ENCODE measurements around the gene DUSP15.

The DUSP15 gene

DNA sequence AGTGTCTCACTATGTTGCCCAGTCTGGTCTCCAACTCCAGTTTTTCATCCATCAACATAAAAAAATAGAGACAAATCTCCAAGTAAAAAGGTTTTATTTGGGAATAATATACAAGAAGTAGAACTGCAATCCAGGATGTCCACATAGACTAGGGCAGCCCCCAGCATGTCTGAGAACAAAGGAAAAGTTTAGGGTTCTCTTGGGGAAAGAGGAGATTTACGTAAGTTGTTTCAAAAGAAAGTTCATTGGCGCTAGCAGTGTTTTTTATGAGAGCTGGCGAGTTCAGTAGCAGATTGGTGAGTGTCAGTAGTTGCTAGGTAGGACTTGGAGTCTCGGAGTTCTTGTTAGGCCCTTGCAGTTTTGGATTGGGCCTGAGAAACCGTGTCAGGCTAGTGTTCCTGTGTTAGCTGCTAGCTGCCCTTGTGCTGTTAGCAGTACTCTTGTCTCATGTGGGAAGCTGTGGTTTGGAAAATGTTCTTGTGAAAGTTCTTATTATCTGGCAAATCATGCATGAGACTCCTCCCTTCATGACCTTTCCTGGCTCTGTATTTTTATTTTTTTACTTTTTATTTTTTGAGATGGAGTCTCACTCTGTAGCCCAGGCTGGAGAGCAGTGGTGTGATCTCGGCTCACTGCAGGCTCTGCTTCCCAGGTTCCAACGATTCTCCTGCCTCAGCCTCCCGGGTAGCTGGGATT lies 24.8 kb upstream of the DUSP15 start:
- peak; percentile 90 to 91 for DNase-seq

DNA sequence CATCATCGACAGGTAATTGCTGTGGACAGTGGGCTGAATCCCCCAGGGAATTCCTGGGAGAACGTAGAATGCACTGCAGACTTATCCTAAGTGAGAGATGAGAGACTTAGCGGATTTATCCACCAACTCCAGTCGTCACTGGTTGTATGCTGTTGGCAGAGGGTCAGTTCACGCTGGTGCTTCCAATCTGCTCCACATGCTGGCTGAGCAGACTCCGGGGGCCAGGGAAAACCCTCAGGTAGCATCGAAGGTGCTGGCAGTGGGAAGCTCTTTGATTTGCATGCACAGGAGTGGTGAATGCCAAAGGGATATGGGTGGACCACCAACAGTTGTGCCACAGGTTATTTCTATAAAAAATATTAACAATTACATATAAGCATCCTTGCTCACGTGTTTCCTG lies 20.3 kb upstream of the DUSP15 start:
- DNase-seq = no peak

DNA sequence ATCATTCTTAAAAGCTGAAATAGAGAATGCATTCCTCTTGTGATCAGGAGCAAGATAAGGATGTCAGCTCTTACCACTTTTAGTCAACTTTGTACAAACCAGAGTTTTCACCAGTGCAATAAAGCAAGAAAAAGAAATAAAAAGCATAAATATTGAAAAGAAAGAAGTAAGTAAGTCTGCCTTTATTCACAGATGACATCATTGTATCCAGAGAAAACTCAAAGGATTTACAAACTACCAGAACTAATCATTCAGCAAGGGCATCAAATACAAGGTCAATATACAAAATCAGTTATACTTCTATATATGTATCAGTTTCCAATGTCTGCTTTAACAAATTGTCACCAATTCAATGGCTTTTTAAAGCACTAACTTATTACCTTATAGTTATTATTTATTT lies 13.5 kb upstream of the DUSP15 start:
- DNase-seq = no peak

DNA sequence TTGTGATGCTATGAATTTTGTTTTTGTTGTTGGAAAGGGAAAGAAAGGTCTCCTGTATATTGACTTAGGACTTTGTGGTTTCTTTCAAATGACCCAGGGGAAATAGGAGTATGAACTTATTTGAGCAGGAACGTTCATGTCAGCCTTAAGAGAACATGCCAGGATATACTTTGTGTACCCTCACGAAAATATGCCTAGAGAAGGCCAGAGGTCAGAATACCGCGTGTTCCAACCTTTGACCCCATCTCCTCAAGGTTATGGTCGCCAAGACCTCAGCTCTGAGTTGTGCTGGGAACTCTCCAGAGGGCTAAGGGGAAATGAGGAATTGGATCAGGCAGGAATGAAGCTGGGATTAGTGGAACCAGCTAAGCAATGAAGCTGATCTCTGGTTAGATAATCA lies 11.6 kb upstream of the DUSP15 start:
- no peak for DNase-seq

DNA sequence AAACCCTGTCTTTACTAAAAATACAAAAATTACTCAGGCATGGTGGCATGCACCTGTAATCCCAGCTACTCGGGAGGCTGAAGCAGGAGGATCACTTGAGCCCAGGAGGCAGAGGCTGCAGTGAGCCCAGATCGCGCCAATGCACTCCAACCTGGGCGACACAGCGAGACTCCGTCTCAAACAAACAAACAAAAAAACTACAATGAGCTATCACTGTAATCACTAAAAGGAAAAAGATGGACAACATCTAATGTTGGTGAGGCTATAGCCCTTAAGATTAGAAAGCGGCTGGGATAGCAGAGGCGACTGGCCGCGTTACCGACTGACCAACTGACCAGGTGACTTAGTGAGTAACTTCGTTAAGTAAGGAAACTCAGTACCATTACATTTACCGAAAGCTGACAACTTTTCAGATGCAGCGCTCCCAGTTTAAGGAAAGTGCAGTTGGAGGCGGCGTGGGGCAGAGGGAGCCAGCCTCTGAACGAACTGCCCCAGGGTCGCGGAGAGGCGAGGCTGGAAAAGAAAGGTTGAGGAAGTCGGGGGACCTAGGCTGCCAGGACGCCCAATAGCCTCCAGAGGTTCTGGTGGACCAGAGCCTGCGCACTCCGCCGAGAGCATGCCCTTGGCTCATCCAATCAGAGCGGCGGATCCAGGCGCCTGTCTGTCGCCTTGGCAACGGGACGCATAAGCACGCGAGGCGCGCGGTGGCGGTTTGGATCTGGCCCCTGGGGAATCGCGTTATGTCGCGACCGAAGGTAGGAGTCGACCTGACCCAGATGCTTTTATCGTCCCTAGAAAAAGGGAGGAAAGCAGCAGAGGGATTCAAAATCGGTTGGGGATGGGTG lies 9.0 kb upstream of the DUSP15 start:
- DNase-seq = peak; percentile 95 to 96

DNA sequence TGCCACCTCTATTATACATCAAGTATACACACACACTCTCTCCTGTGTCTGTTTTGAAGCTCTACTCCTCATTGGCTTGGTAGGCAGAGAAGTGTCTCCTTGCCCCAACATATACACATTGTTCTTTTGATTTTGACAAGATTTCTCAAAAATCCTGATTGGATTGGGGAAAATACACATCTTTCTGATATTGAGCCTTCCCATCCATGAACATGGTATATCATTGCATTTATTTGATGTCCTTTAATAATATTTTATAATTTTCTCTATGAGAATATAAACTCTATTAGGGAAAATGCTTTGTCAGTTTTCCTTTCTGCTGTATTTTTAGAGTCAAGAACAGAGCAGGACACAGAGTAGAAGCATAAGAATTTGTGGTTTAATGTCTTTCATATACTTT lies 7.4 kb upstream of the DUSP15 start:
- no peak for DNase-seq

DNA sequence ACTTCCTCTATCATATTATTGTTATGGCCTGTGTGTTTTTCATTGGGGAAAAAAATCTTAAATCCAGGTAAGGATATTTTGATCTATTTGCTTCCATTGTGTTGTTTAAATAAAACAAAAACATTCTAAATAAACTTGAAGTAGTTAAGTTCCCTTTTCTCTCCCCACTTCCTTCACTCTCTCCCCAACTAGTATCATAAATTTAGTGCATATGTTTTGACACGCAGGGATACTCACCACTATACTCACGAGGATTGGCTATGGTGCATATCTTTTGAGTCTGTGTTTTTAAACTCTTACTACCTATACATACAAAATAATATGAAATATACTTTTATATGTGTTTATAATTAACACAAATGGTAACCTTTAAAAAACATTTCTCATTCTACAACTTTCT lies 5.3 kb upstream of the DUSP15 start:
- no peak for DNase-seq

DNA sequence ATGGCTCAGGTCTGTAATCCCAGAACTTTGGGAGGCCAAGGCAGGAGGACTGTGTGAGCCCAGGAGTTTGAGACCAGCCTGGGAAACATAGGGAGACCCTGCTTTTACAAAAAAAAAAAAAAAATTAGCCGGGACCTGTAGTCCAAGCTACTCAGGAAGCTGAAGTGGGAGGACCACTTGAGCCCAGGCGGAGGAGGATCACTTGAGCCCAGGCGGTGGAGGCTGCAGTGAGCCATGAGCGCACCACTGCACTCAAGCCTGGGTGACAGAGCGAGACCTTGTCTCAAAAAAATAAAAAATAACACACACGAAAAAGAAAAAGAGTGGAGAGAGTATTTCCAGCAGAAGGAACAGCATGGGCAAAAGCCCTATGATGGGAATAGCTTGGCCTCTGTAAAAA lies 2.1 kb upstream of the DUSP15 start:
- no peak for DNase-seq

DNA sequence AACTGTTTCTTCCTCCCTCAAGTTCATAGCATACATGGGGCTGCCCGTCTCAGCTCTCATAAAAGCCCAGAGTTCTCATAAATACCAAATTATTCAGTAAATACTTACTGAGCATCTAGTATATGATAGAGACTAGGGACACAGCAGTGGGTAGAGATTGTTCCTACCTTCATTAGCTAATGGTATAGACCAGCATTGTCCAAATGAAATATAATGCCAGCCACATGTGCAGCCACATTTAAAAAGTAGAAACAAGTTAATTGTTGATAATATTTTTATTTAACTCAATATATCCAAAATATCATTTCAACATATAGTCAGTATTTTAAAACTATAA lies 1.3 kb upstream of the DUSP15 start:
- DNase-seq = no peak

DNA sequence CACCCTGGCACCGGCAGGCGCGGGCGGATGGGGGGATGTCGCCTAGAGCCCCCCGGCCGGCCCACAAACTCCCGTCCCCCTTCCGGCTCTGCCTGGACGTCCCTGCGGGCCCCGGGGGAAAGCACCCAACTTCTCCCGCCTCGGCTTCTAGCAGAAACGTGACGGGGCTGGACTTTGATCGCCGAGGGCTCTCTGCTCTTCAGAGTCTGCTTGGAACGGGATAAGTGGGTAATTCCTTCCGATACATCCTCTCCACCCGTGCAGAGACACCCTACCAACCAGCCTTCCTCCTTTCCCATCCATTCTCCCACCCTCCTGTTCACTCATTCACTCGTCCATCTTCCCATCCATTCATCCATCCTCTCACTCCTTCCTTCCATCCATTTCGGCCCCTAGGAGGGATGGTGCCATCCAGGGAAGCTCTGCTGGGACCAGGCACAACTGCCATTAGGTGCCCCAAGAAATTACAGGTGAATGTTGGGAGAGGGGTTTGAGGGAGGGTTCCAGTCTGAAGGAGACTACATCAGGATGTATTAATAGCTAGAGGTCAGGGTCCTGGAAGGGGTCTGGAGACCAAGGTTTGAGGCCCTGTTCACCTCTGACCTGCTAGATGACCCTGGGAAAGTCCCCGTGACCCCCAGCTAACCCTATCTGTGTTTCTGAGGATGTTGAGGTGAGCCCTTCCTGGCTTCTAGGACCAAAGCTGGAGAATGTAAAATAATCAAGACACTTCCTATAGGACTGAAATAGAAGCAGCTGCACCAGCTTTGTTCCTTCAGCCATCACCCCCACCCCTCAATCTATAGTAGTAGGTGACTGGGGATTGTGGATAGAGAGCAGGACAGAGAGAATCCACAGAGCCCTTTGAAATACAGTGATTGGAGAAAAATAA lies 645 bp upstream of the DUSP15 start:
- DNase-seq = no peak

DNA sequence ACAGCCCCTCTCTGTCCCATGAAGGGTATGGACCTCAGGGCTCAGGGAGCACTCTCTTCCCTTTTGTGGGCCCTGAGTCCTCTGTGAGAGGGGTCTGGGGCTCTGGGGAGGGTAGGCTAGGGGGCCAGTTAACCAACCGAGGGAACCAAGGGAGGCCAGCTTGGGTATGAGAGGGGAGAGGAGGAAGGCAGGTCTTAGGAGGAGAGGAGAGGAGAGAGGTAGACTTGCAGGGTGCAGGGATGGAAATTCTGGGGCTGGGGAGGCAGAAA lies 720 bp downstream of the DUSP15 start:
- no peak for DNase-seq

DNA sequence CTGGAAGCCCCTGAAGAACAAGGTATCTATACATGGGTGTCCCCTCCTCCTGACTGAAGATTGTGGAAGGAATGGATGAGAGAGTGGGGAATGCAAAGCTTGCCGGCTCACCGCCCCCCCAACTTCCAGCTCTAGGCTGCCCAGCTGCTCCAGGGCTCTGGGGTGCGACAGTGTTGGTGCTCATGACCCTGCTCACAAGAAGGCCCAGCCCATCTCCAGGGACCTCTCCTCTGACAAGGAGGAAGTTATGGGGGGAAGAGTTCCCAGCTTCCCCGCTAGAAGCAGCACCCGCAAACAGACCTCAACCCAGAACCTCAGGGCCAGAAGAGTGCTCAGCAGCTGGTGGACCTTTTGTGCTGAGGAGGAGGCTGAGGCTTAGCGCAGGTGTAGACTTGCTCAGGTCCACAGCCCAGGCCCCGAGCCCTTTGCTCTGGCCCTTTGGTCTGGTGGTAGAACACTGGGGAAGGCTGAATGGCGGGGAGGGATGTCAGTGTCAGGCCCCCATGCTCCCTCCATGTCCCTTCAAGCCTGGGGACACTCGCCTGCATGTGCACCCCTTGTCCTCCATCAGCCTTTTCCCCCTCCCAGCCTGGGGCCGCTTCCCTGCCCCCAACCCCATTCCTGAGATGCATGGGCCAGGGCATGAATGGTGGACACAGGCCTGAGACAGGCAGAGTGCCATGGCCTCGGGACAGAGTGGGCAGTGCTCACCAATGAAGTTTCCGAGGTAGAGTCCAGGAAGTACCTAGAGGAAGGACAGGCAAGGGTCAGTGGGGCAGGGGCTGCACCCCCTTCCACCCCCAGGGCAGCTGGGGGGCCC lies 1.3 kb downstream of the DUSP15 start:
- no peak for DNase-seq

DNA sequence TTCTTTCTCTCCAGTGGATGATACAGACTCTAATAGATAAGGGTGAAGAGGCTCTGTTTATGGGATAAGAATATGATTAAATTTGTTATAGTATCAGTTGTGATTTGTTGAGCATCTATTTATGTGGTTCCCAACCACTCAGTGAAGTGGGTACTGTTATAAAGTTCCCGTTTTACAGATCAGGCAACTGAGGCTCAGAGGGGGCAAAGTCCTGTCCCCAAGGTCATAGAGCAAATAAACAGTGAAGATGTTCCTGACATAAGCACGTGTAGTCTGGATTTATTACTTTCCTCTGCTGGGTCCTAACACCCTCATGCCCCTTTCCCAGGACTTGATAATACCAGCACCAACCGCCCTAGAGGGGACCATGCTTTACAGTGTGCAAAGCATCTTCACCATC lies 4.1 kb downstream of the DUSP15 start:
- no peak for DNase-seq

DNA sequence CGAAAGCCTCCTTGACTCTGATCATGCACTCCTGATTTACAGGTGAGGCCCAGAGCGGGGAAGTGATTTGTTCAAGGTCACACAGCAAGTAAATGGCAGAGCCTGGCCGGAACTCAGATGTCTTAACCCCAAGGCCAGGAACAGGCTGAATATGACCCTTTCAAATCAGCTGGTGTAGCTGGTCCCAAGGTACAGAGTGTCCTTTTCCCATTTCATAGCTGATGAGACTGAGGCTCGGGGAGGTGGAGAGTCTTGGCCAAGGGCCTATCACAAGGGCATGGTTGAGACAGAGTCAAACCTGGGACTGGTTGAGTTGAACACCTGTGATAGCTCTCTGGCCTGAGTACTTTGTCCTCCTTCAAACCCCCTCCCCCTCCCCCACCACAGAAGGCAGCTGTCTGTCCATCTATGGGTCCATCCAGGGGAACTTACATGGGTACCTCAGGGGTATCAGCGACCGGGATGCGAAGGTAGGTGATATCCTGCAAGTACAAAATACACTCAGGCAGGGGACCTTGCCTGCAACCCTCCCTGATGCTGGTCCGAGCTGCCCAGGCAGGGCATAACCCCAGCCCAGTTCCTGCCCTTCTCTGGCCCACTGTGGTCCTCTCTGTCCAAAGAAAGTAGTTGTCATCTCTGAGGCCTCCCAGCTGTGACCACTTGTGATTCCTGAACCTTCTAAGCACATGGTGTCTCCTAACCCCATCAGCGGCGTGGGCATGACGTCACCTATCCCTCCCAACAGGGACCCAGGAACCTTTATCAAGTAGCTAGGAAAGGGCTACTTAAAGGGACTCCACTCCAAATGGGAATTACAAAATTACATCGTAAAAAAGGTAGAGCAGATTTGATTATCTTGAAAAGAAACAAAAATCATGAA lies 5.6 kb downstream of the DUSP15 start:
- DNase-seq = no peak

DNA sequence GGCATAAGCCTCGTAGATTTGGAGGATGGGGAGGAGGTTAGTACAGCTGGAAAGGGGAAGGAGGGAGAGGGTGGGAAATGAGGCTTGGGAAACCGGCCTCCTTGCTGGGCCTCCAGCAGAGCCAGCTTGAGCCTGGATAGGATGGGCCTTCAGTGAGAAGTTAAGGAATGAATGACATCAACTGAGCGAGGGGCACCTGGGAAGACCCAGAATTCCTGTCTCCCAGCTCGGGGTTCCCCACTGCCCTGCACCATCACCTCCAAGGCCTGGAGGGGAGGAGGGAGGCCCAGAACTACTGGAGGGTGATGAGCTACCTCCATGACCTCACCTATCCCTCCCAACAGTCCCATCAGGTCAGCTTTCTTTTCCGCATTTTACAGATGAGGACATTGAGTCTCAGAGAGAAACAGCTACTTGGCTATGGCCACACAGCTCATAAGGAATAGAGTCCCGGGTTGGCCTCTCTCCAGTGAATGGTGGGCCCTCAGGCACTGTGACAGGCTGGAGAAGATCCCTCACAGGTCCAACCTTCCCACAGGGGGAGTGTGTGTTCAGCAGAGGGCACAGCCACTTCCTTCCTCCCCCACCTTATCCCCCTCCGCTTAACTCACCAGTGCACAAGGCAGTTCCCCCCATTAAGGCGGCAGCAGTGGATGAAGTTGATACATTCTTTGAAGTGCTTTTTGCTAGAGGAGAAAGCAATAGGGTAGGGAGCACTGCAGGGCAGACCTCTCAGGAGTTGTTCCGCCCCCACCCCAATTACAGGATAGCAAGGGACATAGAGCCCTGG lies 6.8 kb downstream of the DUSP15 start:
- no peak for DNase-seq

DNA sequence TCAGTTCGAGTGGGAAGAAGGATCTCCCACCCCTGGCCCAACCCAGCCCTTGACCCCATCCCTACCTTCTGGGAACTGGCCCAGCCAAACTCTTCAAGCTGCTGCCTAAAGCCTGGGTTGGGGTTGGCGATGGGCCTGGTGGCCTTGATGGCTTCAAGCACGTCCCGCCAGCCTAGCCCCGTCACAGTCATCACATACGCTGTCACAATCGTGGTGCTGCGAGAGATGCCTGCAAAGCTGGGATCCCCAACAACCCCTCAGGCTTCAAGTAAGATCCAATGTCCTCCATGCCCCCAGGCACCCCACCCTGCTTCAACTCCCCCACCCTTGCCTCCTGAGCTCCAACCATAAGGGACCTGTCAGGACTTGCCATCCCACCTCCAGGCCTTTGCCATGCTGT lies 7.8 kb downstream of the DUSP15 start:
- DNase-seq = no peak

DNA sequence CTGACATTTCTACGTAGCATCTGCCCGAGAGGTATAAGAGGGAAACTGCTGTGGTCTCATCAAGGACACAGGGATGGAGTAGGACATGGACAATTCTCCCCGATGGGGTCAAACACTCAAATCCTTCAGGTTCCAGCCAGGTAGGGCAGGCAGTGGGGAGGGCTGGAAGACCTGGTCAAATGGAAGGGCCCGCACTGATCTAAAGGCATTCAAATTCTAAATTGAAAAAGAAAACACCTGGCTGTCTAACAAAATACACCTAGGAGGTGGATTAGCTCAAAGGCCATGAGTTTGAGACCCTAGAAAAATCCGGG lies 8.2 kb downstream of the DUSP15 start:
- no peak for DNase-seq

DNA sequence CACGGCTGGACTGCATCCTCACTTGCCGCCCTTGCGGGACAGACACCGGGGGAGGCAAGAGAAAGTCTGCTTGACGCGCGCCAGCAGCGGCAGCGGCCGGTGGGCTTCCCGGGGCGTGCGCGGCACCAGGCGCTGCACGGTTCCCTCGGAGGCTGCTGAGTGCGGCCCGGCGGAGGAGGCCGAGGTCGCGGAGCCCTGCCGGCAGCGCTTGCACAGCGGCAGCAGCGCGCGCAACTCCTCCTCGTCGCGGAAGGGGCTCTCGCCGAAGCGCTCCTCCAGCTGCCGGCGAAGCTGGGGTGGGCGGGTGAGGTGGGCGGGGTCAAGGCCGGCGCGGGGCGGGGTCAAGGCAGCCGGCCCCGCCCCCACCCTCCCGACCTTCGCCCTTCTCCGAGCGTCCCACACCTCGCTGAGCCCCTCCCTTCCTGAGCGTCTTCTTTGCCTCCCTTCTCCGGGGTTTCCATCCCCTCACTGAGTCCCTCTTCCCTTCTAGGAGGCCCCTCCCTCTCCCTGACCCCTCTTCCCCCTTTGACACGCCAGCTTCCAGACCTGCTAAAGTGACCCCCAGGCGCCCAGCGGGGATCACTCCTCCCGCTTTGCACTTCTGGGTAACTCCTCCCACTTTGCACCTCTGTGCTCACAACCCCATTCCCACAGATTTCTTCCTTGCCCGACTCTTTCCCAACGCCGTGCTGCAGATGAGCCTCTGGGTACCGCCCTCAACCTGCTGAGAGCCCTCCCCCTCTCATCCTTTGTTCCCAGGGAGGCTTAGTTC lies 8.8 kb downstream of the DUSP15 start:
- peak; percentile 56 to 57 for DNase-seq

DNA sequence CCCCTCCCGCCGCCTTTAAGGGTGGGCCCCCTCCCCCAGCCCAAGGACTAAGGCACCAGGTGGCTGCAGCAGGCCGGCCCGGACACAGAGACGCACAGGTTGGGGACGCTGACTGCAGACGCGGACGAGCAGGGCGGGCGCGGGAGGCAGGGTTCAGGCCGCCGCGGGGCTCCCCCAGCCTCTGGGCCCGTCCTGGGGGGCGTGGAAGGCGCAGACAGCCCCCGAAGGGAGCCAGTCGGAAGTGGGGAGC lies 9.3 kb downstream of the DUSP15 start:
- no peak for DNase-seq

DNA sequence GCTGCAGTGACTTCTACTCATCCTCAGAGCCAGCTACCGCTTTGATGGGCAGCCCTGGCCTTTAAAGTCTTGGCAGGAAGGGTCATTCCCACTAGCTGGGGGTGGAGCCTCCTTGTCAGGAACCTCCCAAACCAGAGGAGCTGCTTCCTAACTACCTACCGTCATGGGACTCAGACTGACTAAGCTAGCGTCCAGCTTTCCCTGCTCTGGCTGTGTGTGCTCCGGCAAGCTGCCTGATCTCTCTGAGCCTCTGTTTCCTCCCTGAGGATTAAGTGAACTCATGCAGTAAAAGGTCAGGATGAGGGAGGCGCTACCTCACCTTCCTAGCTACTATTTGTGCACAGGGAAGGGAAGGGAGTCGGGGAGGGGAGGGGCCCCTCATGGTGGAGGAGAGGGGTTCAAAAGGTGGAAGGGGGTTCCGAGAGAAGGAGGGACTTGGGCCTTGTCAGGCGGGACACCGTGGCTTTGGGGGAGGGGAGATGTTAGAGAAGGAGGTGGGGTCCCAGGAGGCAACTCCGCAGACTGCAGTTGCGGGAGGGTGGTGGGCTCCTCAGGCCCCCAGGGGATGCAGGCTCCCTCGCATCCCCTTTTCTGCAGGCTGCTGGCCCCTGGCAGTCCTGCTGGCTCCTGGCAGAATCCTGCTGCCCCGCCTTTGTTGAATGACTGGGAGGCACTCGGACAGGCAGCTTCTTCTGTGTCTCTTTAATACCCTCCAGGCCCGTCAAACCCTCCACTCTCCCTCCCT lies 9.8 kb downstream of the DUSP15 start:
- DNase-seq = no peak
